RKO (cell line): ENCODE results near the gene OSTN.

ENCODE experiments used
- DNase-seq: peaks from one replicate; pipeline ENCODE4 v3.0.0-alpha.2; 2016; ENCODE audit warnings: low spot score

Gene OSTN

DNA sequence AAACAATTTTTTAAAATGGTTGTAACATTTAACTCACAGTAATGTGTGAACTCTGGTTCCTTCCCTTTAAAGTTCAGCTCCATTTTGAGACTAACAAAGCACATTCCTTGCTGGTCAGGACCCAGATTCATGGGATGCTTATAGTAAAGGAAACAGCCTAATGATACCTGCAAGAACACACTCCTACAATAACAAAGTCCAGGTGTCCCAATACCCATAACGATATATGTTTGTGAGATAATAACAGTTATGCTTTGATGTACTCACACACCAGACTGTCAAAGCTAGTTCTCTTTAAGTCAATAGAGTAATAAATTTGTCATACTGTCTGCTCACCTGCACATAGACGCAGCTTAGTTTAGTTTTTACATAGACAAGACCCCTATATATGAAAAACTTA is 114.3 kb downstream of the OSTN start:
- DNase-seq: no peak

DNA sequence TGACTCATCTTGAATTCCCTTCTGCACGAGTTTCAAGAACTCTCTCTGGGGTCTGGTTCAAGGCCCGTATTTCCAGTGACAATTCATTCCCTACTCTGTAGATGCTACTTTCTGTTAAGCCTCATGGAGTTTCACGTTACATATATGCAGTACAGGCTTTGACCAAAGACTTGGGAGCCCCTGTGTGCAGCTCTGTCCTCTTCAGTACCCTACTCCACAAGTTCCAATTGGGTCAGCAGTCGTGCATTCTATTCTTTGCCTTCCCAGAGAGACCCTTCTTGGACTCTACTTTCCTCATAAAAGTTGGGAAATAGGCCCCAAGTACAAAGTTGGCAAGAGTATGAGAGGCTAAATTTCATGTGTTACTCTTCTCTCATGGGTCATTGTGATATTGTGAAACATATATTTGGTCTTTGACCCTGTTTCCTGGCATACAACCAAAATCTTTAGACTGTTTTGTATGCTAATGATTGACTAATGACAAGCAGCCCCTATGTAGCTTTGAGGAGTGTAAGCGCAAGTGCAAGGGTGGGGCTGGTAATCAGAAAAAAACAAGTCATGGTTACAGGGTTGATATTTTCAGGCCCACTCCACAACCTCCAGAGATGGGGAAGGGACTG is 115.2 kb downstream of the OSTN start:
- no peak for DNase-seq
